ENCODE data around the gene RAB7A. TPM values are rescaled to one million over a fixed set of nuclear protein-coding genes. Genes with fewer than 3 reads are reported as not detected.

Gene RAB7A
- polyA plus RNA-seq (40.1 and 42.4 TPM in 2 replicates), polyA minus RNA-seq (70.6 and 86.5 TPM in 2 replicates)

- Histone ChIP-seq H3K27ac (ENCODE audit: low read length) (peak within 1 kb of the TSS; percentile 79), H2AFZ (ENCODE audit: low read depth, low read length) (peak within 1 kb of the TSS; percentile 94), H3K27me3 (ENCODE audit: insufficient read depth, low read depth, low read length) (no peaks in the 10 kb centered on the region), H4K20me1 (ENCODE audit: insufficient read depth) (no peaks in the 10 kb centered on the region), H3K36me3 (ENCODE audit: insufficient read depth, low read length) (no peaks in the 10 kb centered on the region), H3K9me3 (ENCODE audit: low read length) (no peaks in the 10 kb centered on the region), H3K4me2 (ENCODE audit: low read length) (peak within 1 kb of the TSS; percentile 94), H3K79me2 (replicated peaks; ENCODE audit: insufficient read depth, low read length) (peaks cover 49% of the 10 kb centered on the region), H3K4me3 (ENCODE audit: low read length) (peak within 1 kb of the TSS; percentile 93), H3K9me2 (ENCODE audit: insufficient read depth, low read length) (no peaks in the 10 kb centered on the region), H3F3A (ENCODE audit: insufficient read depth, low read length, poor library complexity, severe bottlenecking) (no peaks in the 10 kb centered on the region), H3K9ac (ENCODE audit: low read length) (peak within 1 kb of the TSS; percentile 90)
- peak; percentile 53 for TF ChIP-seq REST (IDR thresholded peaks at IDR 0.05; ENCODE audit: borderline replicate concordance)
- peak; percentile 47 for TF ChIP-seq SMC3 (conservative IDR thresholded peaks at IDR 0.05; ENCODE audit: poor library complexity)
- peak; percentile 90 for TF ChIP-seq TAF1 (IDR thresholded peaks at IDR 0.05; ENCODE audit: low read depth)
- TF ChIP-seq RAD21 (conservative IDR thresholded peaks at IDR 0.05): no peak
- TF ChIP-seq MXI1 (conservative IDR thresholded peaks at IDR 0.05; ENCODE audit: poor library complexity, severe bottlenecking): peak; percentile 68
- TF ChIP-seq EP300 (conservative IDR thresholded peaks at IDR 0.05; ENCODE audit: poor library complexity, severe bottlenecking): peak; percentile 60
- TF ChIP-seq EZH2 (IDR thresholded peaks at IDR 0.05; ENCODE audit: borderline replicate concordance, insufficient read depth, low read length, poor library complexity, severe bottlenecking): no peak
- TF ChIP-seq CTCF (IDR thresholded peaks at IDR 0.05; ENCODE audit: poor library complexity, severe bottlenecking): peak; percentile 28
- TF ChIP-seq POLR2AphosphoS5 (IDR thresholded peaks at IDR 0.05): peak; percentile 99
These were observed at the start of gene RAB7A for GRCh38 chr3:128726023-128727016. Gene RAB7A, plus strand, starts transcription at chr3:128726183. Its CDS starts 69,185 bp downstream, at chr3:128795368.

GRCh38 chr3:128679338-128679737 lies 46.6 kb upstream of the RAB7A start:
- H3K27ac ChIP-seq (ENCODE audit: low read length): no peak overlapping the region
- H3K4me2 ChIP-seq (ENCODE audit: low read length): no peak overlapping the region
- no peak overlapping the region for H3K9ac ChIP-seq (ENCODE audit: low read length)
- no peaks in the 10 kb centered on the region for H3K27me3 ChIP-seq (ENCODE audit: insufficient read depth, low read depth, low read length)
- H2AFZ ChIP-seq (ENCODE audit: low read depth, low read length): no peak overlapping the region
- H4K20me1 ChIP-seq (ENCODE audit: insufficient read depth): no peaks in the 10 kb centered on the region
- peaks cover 5% of the 10 kb centered on the region for H3F3A ChIP-seq (ENCODE audit: insufficient read depth, low read length, poor library complexity, severe bottlenecking)
- H3K9me2 ChIP-seq (ENCODE audit: insufficient read depth, low read length): no peaks in the 10 kb centered on the region
- peak overlapping the region; percentile 73 for H3K4me3 ChIP-seq (ENCODE audit: low read length)
- H3K79me2 ChIP-seq (replicated peaks; ENCODE audit: insufficient read depth, low read length): no peaks in the 10 kb centered on the region
- TF ChIP-seq REST (IDR thresholded peaks at IDR 0.05; ENCODE audit: borderline replicate concordance) (no peak), SMC3 (conservative IDR thresholded peaks at IDR 0.05; ENCODE audit: poor library complexity) (no peak), EZH2 (IDR thresholded peaks at IDR 0.05; ENCODE audit: borderline replicate concordance, insufficient read depth, low read length, poor library complexity, severe bottlenecking) (no peak), POLR2AphosphoS5 (IDR thresholded peaks at IDR 0.05) (no peak), CTCF (IDR thresholded peaks at IDR 0.05; ENCODE audit: poor library complexity, severe bottlenecking) (no peak), MXI1 (conservative IDR thresholded peaks at IDR 0.05; ENCODE audit: poor library complexity, severe bottlenecking) (no peak), RAD21 (conservative IDR thresholded peaks at IDR 0.05) (no peak), EP300 (conservative IDR thresholded peaks at IDR 0.05; ENCODE audit: poor library complexity, severe bottlenecking) (no peak), TAF1 (IDR thresholded peaks at IDR 0.05; ENCODE audit: low read depth) (no peak)
- no peaks in the 10 kb centered on the region for H3K36me3 ChIP-seq (ENCODE audit: insufficient read depth, low read length)
- H3K9me3 ChIP-seq (ENCODE audit: low read length): no peaks in the 10 kb centered on the region

All from neural cell (in vitro differentiated cells).